AG04450 (cell line): ENCODE results near the gene PTPN3. TPM values are rescaled to one million over a fixed set of nuclear protein-coding genes. Genes with fewer than 3 reads are reported as not detected.

Source experiments
- CTCF ChIA-PET: fragments of 300-600, 350-600 bp; formaldehyde crosslinking; extraction: SDS; loops from one replicate; lab custom pipeline; 2022; ENCODE audit warnings: antibody characterized with exemption, inconsistent platforms; lab: Charles Lee
- POLR2A ChIA-PET: fragments of 350-600 bp; formaldehyde crosslinking; extraction: SDS; loops from one replicate; lab custom pipeline; 2021; ENCODE audit warnings: antibody characterized with exemption, inconsistent platforms; lab: Yijun Ruan, JAX
- DNase-seq: peaks from one replicate; pipeline ENCODE4 v3.0.0-alpha.2; 2011; ENCODE audit warnings: low read depth, low spot score
- H3K27ac ChIP-seq: one replicate; pipeline ENCODE4 v1.5.1; 2012; ENCODE audit warnings: low read depth, low read length, control low read depth
- H3K27me3 ChIP-seq: one replicate; pipeline ENCODE4 v1.6.0; 2012; ENCODE audit warnings: low read length; ENCODE audit not compliant: control insufficient read depth, insufficient read depth
- H3K4me3 ChIP-seq: 2 replicates; pipeline ENCODE4 v1.5.1; 2011; ENCODE audit warnings: mild to moderate bottlenecking, low read depth, low read length, control low read depth
- H3K9me3 ChIP-seq: 2 replicates; pipeline ENCODE4 v1.5.1; 2012; ENCODE audit warnings: low read length; ENCODE audit not compliant: control insufficient read depth, insufficient read depth
- polyA plus RNA-seq: library from polyadenylated mRNA; depleted of rRNA; stranded (reverse); fragments of >200 nt; gene quantifications from 2 replicates; pipeline ENCODE4 v1.2.3, GENCODE V29; 2011
- TF ChIP-seq, protein P1 (sequence below): IDR thresholded peaks from 2 replicates; pipeline ENCODE4 v1.5.1; 2011; ENCODE audit warnings: low read depth, low read length, control low read depth, inconsistent platforms

Gene PTPN3
- polyA plus RNA-seq, 1 experiment = 1.4 TPM

DNA sequence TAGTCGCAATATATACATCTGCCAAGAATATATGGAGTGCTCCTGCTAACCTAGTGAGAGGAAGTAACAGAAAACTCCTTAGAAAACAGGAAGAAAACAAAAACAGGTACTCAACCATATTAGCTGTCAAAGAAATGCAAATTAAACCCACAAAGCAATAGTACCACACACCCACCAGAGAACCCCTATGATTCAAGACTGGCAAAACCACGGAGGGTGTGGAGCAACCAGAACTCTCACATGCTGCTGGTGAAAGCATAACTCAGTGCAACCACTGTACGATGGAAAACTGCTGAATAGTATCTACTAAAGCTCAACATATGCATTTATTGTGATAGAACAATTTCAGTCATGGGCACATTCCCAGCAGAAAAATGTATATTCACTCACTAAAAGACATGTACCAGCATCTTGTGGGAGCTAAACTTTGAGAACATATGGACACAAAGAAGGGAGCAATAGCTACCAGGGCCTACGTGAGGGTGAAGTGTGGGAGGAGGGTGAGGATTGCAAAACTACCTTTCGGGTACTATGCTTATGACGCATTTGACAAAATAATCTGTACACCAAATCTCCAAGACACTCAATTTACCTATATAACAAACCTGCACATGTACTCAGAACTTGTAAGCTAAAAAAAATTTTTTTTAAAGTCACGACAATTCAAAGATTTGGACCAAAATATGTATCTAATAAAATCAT lies 34.0 kb downstream of the PTPN3 start:
- TF ChIP-seq, protein P1, sequence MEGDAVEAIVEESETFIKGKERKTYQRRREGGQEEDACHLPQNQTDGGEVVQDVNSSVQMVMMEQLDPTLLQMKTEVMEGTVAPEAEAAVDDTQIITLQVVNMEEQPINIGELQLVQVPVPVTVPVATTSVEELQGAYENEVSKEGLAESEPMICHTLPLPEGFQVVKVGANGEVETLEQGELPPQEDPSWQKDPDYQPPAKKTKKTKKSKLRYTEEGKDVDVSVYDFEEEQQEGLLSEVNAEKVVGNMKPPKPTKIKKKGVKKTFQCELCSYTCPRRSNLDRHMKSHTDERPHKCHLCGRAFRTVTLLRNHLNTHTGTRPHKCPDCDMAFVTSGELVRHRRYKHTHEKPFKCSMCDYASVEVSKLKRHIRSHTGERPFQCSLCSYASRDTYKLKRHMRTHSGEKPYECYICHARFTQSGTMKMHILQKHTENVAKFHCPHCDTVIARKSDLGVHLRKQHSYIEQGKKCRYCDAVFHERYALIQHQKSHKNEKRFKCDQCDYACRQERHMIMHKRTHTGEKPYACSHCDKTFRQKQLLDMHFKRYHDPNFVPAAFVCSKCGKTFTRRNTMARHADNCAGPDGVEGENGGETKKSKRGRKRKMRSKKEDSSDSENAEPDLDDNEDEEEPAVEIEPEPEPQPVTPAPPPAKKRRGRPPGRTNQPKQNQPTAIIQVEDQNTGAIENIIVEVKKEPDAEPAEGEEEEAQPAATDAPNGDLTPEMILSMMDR = no peak
- CTCF ChIA-PET = interaction anchor here (1.4 kb wide), 1 partner anchor 24 kb away, joined by 9 read pairs; no protein-coding TSS in a partner anchor
- Histone ChIP-seq H3K27me3 (no peaks in the 10 kb centered on the region), H3K4me3 (no peak overlapping the region), H3K27ac (no peak overlapping the region), H3K9me3 (no peaks in the 10 kb centered on the region)
- DNase-seq = no peak
- POLR2A ChIA-PET = no interaction called here

DNA sequence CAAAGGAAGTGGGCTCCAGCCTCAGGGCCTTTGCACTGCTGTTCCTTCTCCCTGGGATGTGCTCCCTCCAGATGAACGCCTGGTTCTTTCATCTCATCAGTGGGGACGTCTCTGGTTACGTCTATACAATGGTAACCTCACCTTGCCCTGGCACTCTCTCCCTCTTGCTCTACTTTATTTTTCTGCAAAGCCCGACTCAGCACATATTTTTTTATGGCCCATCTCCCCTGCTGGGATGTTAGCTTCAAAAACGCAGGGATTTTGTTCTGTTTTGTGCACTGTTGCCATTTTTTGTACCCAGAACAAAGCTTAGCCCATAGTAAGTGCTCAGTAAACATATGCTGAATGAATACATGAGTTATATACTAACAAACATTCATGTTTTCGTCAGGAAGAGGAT lies 37.5 kb downstream of the PTPN3 start:
- Histone ChIP-seq H3K4me3 (no peak overlapping the region), H3K27me3 (no peaks in the 10 kb centered on the region), H3K9me3 (no peaks in the 10 kb centered on the region), H3K27ac (no peak overlapping the region)
- POLR2A ChIA-PET = no interaction called here
- TF ChIP-seq, protein P1 = no peak
- CTCF ChIA-PET = interaction anchor here (1.6 to 2.7 kb wide), 2 partner anchors 9 to 20 kb away, joined by 9 to 19 read pairs; no protein-coding TSS in a partner anchor
- DNase-seq = no peak

DNA sequence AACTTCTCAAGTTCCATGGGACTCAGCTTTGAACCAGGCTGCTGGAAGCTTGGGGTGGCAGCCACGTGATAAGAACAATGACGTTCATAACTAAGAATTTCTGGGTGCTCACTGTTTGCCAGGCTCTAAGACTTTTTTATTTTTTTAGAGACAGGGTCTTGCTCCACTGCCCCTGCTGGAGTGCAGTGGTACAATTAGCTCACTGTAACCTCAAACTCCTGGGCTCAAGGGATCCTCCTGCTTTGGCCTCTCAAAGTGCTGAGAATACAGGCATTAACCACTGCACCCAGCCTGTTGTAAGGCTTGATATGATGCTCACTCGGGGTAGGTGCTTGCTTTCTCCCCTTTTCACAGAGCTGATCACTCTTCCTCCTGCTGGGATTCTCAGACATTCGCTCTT lies 38.7 kb downstream of the PTPN3 start:
- no peaks in the 10 kb centered on the region for H3K9me3 ChIP-seq
- no peak overlapping the region for H3K4me3 ChIP-seq
- ChIA-PET POLR2A (no interaction called here), CTCF (interaction anchor here (2.7 kb wide), 1 partner anchor 19 kb away, joined by 19 read pairs; no protein-coding TSS in a partner anchor)
- H3K27me3 ChIP-seq = no peaks in the 10 kb centered on the region
- TF ChIP-seq, protein P1 = no peak
- no peak for DNase-seq
- H3K27ac ChIP-seq = no peak overlapping the region

DNA sequence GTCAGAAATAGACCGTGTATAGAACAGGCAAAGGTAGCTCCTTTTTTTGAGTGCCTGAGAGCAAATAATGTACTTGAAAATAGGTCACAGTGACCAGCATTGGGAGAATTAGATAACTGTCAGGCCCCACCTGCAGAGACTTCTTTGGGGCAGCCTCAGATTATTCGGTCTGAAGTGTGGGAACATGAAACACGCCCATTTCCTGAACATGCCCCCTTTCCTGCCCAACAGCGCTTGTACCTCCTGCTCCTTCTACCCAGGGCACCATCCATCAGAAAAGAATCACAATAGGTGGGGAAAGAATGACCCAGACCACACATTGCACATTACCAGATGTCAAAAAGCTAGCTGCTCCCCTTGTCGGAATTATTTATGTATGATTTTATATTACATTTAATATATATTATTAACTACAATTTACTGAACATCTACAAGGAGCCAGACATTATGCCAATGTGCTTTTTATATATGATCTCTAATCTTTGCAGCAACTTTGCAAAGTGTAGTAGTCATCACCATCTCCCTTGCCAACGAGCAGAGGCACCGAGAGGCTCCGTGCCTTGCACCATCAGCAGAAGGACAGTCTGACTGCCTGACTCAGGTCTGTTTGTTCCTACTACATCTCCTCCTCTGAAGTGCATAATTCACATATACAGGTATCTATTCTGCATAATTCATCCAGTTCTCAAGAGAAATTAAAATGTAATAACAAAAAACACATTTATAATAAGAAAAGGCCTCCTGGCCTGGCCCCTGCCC lies 39.5 kb downstream of the PTPN3 start:
- H3K9me3 ChIP-seq = no peaks in the 10 kb centered on the region
- ChIA-PET POLR2A (no interaction called here), CTCF (interaction anchor here (2.3 kb wide), 1 partner anchor 11 kb away, joined by 14 read pairs; no protein-coding TSS in a partner anchor)
- H3K27ac ChIP-seq = no peak overlapping the region
- DNase-seq = no peak
- TF ChIP-seq, protein P1 = no peak
- H3K27me3 ChIP-seq = no peaks in the 10 kb centered on the region
- no peak overlapping the region for H3K4me3 ChIP-seq

DNA sequence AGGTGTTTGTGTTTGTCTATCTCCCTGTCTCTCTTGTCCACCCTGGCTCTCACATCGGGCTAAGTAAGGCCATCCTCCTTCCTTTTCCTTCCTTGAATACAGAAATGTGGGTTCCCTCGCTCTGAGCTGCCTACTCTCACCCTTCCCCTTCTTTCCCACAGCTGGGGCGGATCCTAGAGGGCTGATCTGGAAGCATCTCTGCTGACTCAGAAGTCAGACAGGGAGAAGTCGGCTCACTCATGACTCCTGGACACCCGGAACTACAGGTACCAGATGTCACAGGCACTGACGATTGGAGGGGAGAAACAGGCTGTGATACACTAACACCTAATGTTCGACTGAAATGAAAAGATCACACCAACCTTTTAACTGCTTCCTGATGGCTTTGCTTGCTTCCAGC lies 41.3 kb downstream of the PTPN3 start:
- no peaks in the 10 kb centered on the region for H3K27me3 ChIP-seq
- TF ChIP-seq, protein P1 = no peak
- no peak overlapping the region for H3K27ac ChIP-seq
- no peak overlapping the region for H3K4me3 ChIP-seq
- no peaks in the 10 kb centered on the region for H3K9me3 ChIP-seq
- DNase-seq = no peak
- CTCF ChIA-PET = interaction anchor here (1.1 to 2.3 kb wide), 2 partner anchors 13 to 16 kb away, joined by 4 to 14 read pairs; no protein-coding TSS in a partner anchor
- POLR2A ChIA-PET = no interaction called here
